Suprapubic skin (tissue), 3 donors: Measurements from ENCODE around the gene ZC2HC1B.

Source experiments
- CTCF ChIP-seq, 2 donors: fragments of 200-600 bp in 1 of 2; fragments of 450-650 bp in 1 of 2; sonication (generic) in 1 of 2; IDR thresholded peaks; one replicate each; pipeline ENCODE4 v1.5.1; 2016 to 2019; ENCODE audit warnings: antibody characterized with exemption in 2 of 2, mild to moderate bottlenecking in 1 of 2, moderate library complexity in 1 of 2
- POLR2A ChIP-seq, 2 donors: fragments of 450-650 bp; IDR thresholded peaks; one replicate each; pipeline ENCODE4 v1.6.1; 2017; ENCODE audit warnings: antibody characterized with exemption in 2 of 2, mild to moderate bottlenecking in 2 of 2, moderate library complexity in 2 of 2

GRCh38 chr6:143902827-143903226, 38.6 kb downstream of the ZC2HC1B start:
- TF ChIP-seq CTCF (IDR thresholded peaks at IDR 0.05) (no peak), POLR2A (IDR thresholded peaks at IDR 0.05) (no peak)
